Caco-2 (cell line): Measurements from ENCODE around the gene TCF23. TPM values are rescaled to one million over a fixed set of nuclear protein-coding genes. Genes with fewer than 3 reads are reported as not detected.

ENCODE experiments used
- BruUV-seq: library from RNA; stranded (reverse); fragments of 400-500 nt; replicated peaks from 2 replicates; lab custom pipeline; 2021; lab: Mats Ljungman, UMichigan
- CTCF ChIA-PET: fragments of 300-600 bp; sonication (Branson Sonifier 250); formaldehyde crosslinking; loops from one replicate; lab custom pipeline; 2022; ENCODE audit warnings: antibody characterized with exemption; lab: Charles Lee
- POLR2A ChIA-PET: fragments of 300-600 bp; sonication (Branson Sonifier 250); formaldehyde crosslinking; loops from one replicate; lab custom pipeline; 2022; ENCODE audit warnings: antibody characterized with exemption; lab: Charles Lee
- DNase-seq, 2 experiments: peaks; one replicate each; pipeline versions ENCODE4 v3.0.0 to v3.0.0-alpha.2; 2020 to 2022
- H3K27me3 ChIP-seq: replicated peaks from 2 replicates; pipeline ENCODE4 v1.6.0; 2011; ENCODE audit warnings: low read length; ENCODE audit not compliant: control insufficient read depth, insufficient read depth
- H3K36me3 ChIP-seq: 2 replicates; pipeline ENCODE4 v1.5.1; 2011; ENCODE audit warnings: low read length; ENCODE audit not compliant: control insufficient read depth, insufficient read depth
- H3K4me1 ChIP-seq: fragments of 250-450 bp; sonication (Bioruptor Pico); 2 replicates; pipeline ENCODE4 v1.5.1; 2020; ENCODE audit warnings: mild to moderate bottlenecking
- H3K4me3 ChIP-seq: 2 replicates; pipeline ENCODE4 v1.5.1; 2011; ENCODE audit warnings: low read depth, mild to moderate bottlenecking, control low read depth, low read length
- H3K9me3 ChIP-seq: fragments of 250-450 bp; sonication (Bioruptor Pico); 2 replicates; pipeline ENCODE4 v1.5.1; 2020; ENCODE audit warnings: mild to moderate bottlenecking, moderate library complexity
- H3K27ac Mint-ChIP-seq: one replicate; pipeline ENCODE4 v1.8.0; 2022; ENCODE audit warnings: mixed read lengths; ENCODE audit not compliant: unreplicated experiment
- H3K27me3 Mint-ChIP-seq: one replicate; pipeline ENCODE4 v1.8.0; 2022; ENCODE audit warnings: mixed read lengths; ENCODE audit not compliant: insufficient read depth, unreplicated experiment
- H3K36me3 Mint-ChIP-seq: one replicate; pipeline ENCODE4 v1.8.0; 2022; ENCODE audit warnings: mild to moderate bottlenecking, mixed read lengths; ENCODE audit not compliant: insufficient read depth, unreplicated experiment
- H3K4me1 Mint-ChIP-seq: one replicate; pipeline ENCODE4 v1.8.0; 2022; ENCODE audit warnings: low read depth, mixed read lengths; ENCODE audit not compliant: unreplicated experiment
- H3K4me3 Mint-ChIP-seq: one replicate; pipeline ENCODE4 v1.8.0; 2022; ENCODE audit warnings: mild to moderate bottlenecking, moderate library complexity, mixed read lengths; ENCODE audit not compliant: unreplicated experiment
- H3K9me3 Mint-ChIP-seq: one replicate; pipeline ENCODE4 v1.8.0; 2022; ENCODE audit warnings: mixed read lengths; ENCODE audit not compliant: unreplicated experiment
- intact Hi-C: fragments of 100-400 bp; cut with micrococcal nuclease; formaldehyde crosslinking; loops from one replicate; pipeline ENCODE4 v1.10.0; 2022; ENCODE audit not compliant: unreplicated experiment
- total RNA-seq: library from RNA; stranded (reverse); gene quantifications from 2 replicates; pipeline ENCODE4 v1.2.3, GENCODE V29; 2022
- TF ChIP-seq, protein P1 (sequence below), 2 experiments: fragments of 200-600 bp in 1 of 2; IDR thresholded peaks; 1 replicate in 1 of 2; 2 replicates in 1 of 2; pipeline versions ENCODE4 v1.5.1 to v1.8.0; 2011 to 2022; ENCODE audit warnings: antibody characterized with exemption in 1 of 2, control low read depth in 1 of 2, inconsistent platforms in 1 of 2, low read depth in 1 of 2, low read length in 1 of 2, mild to moderate bottlenecking in 1 of 2, moderate library complexity in 1 of 2; ENCODE audit not compliant: insufficient read depth in 1 of 2, severe bottlenecking in 1 of 2, unreplicated experiment in 1 of 2

TCF23 gene
- total RNA-seq, 1 experiment from 2014 or later, result not detected

DNA sequence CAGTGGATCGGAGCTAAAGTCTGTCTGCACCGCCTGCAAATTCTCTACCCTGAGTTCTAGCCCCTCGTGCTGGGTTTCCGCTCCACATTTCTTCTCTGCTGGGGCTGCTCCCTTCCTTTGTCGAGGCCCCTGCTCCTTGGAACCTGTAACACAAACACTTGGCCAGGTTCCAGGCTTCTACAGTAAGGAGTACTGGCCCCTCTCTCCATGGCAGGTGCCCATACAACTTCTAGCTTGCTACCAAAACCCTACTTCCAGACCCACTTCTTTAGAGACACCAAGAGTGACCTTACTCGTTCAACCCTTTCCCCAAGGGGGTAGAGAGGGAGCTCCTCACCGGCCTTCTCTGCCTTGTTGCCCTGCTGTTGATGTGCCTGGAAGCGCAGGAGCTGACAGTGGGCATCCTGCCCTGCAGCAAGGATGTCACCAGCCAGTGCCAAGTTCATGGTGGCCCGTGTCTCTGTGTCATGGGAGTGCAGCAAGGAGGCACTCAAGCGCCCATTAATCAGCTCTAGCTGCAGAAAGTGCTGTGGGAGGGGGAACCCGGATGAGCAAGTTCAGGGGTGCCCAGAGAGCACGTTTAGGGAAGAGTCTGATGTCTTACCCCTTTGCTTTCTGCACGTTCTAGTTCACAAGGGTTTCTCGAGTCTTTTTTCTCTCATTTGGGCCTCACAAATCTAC, 15.5 kb upstream of the TCF23 start:
- peaks cover 5% of the 10 kb centered on the region; the same call in 1 of the 2 replicates for H3K4me1 ChIP-seq
- H3K4me3 Mint-ChIP-seq, result peak overlapping the region; percentile 86
- H3K4me3 ChIP-seq, result peak overlapping the region; percentile 64
- intact Hi-C loops, result no loop called here
- H3K36me3 Mint-ChIP-seq, result peaks cover 35% of the 10 kb centered on the region
- peak overlapping the region; percentile 93 for H3K27ac Mint-ChIP-seq
- peaks cover 6% of the 10 kb centered on the region for H3K4me1 Mint-ChIP-seq
- H3K36me3 ChIP-seq, result no peaks in the 10 kb centered on the region; the same call in 1 of the 2 replicates
- no peaks in the 10 kb centered on the region for H3K9me3 Mint-ChIP-seq
- ChIA-PET POLR2A (interaction anchor here (1.6 kb wide), 1 partner anchor 58 kb away, joined by 7 read pairs; no protein-coding TSS in a partner anchor), CTCF (interaction anchor here (0.6 to 2.1 kb wide), 9 partner anchors 19 to 187 kb away, joined by 3 to 22 read pairs (median 4); no protein-coding TSS in a partner anchor)
- DNase-seq, result no peak
- BruUV-seq, result TSS peak; percentile 47
- no peaks in the 10 kb centered on the region for H3K27me3 ChIP-seq
- no peaks in the 10 kb centered on the region for H3K9me3 ChIP-seq
- TF ChIP-seq, protein P1, sequence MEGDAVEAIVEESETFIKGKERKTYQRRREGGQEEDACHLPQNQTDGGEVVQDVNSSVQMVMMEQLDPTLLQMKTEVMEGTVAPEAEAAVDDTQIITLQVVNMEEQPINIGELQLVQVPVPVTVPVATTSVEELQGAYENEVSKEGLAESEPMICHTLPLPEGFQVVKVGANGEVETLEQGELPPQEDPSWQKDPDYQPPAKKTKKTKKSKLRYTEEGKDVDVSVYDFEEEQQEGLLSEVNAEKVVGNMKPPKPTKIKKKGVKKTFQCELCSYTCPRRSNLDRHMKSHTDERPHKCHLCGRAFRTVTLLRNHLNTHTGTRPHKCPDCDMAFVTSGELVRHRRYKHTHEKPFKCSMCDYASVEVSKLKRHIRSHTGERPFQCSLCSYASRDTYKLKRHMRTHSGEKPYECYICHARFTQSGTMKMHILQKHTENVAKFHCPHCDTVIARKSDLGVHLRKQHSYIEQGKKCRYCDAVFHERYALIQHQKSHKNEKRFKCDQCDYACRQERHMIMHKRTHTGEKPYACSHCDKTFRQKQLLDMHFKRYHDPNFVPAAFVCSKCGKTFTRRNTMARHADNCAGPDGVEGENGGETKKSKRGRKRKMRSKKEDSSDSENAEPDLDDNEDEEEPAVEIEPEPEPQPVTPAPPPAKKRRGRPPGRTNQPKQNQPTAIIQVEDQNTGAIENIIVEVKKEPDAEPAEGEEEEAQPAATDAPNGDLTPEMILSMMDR (IDR thresholded peaks at IDR 0.05; ENCODE audit: insufficient read depth in 1 of 2, low read depth in 1 of 2, low read length in 1 of 2, severe bottlenecking in 1 of 2, unreplicated experiment in 1 of 2), result no peak
- H3K27me3 Mint-ChIP-seq, result no peaks in the 10 kb centered on the region

DNA sequence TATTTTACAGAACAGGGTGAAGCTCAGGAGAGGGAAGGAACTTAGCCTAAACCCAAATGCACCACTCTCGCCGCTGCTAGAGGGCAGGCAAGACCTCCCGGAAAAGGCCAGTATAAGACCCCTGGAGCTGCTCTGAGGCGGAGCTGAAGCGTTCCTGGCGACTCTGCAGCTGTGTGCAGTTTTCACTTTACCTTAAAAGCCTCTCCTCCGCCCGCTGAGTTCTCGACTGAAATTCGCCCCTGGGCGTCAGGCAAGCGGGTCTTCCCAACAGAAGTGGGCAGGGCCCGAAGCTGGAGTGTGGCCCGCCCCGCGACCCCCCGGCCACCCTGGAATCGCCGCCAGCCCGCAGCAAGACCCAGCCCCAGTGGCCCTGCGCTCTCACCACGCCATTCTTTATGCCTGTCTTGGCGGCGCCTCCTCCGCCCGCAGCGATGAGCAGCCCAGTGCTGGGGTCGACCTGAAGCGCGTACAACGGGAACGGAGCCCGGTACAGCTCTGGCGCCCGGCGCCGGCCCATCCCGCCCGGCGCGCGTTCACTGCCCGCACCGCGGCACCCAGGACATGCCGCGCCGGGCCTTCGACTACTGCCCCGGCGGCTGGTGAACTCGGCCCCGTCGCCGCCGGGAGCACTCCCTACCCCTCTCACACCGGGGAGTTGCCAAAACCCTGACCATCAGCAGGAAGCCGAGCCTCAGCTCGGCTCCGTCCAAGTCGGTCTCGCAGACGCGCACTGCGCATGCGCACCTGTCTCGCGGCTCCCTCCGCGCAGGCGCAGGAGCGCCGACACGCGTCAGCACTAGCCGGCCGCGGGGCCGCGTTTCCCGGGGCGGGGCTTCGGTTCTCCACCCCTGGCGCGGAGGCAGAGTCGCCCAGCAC, 14.7 kb upstream of the TCF23 start, which contains the start of gene PREB:
Gene PREB, minus strand, starts transcription at position 732 of the 876 bp plus-strand sequence. Its CDS starts 215 bp downstream, at position 517.
- H3K27me3 Mint-ChIP-seq, result no peaks in the 10 kb centered on the region
- H3K9me3 ChIP-seq, result no peaks in the 10 kb centered on the region
- peaks cover 35% of the 10 kb centered on the region for H3K36me3 Mint-ChIP-seq
- ChIA-PET POLR2A (interaction anchor here (1.2 to 1.6 kb wide), 2 partner anchors 11 to 57 kb away, joined by 7 to 8 read pairs; partner anchors contain the start of gene ABHD1), CTCF (interaction anchor here (0.6 to 2.1 kb wide), 11 partner anchors 18 to 164 kb away, joined by 3 to 22 read pairs (median 4); partner anchors contain the start of genes ATRAID and SLC5A6)
- H3K4me1 ChIP-seq, result peaks cover 5% of the 10 kb centered on the region; the same call in 1 of the 2 replicates
- no peaks in the 10 kb centered on the region for H3K9me3 Mint-ChIP-seq
- H3K36me3 ChIP-seq, result no peaks in the 10 kb centered on the region; the same call in 1 of the 2 replicates
- peak within 1 kb of the TSS; percentile 64 for H3K4me3 ChIP-seq
- intact Hi-C loops, result loop anchor here (2.0 kb wide), 1 partner anchor 35 kb away; no protein-coding TSS in a partner anchor
- TF ChIP-seq, protein P1 (IDR thresholded peaks at IDR 0.05; ENCODE audit: insufficient read depth in 1 of 2, low read depth in 1 of 2, low read length in 1 of 2, severe bottlenecking in 1 of 2, unreplicated experiment in 1 of 2), result peak in 1 of 2 experiments; percentile 47
- BruUV-seq, result no TSS peak
- peak within 1 kb of the TSS; percentile 93 for H3K27ac Mint-ChIP-seq
- peak; percentile 97 to 99 for DNase-seq
- peaks cover 6% of the 10 kb centered on the region for H3K4me1 Mint-ChIP-seq
- H3K27me3 ChIP-seq, result no peaks in the 10 kb centered on the region
- H3K4me3 Mint-ChIP-seq, result peak within 1 kb of the TSS; percentile 86
